Effector memory CD4-positive, alpha-beta T cell (primary cell): ENCODE results near the gene SLC35E2B.
"Not testable (repeated sequence)": the region's sequence is repeated elsewhere in the genome, so short reads cannot be mapped to it uniquely, and the experiment has no call there.

ENCODE experiments used
- DNase-seq, 3 donors: peaks; one replicate each; pipeline ENCODE4 v3.0.0-alpha.2; 2020
- H3K27ac ChIP-seq: 2 replicates; pipeline ENCODE4 v1.7.0; 2013; ENCODE audit warnings: mild to moderate bottlenecking, low read length, moderate library complexity; ENCODE audit not compliant: insufficient read depth, poor library complexity, severe bottlenecking
- H3K27me3 ChIP-seq: replicated peaks from 2 replicates; pipeline ENCODE4 v1.7.0; 2013; ENCODE audit warnings: mild to moderate bottlenecking, low read length; ENCODE audit not compliant: insufficient read depth, control insufficient read depth, poor library complexity, severe bottlenecking
- H3K36me3 ChIP-seq: 2 replicates; pipeline ENCODE4 v1.7.0; 2013; ENCODE audit warnings: mild to moderate bottlenecking, low read length, moderate library complexity; ENCODE audit not compliant: control insufficient read depth, insufficient read depth
- H3K4me1 ChIP-seq: 2 replicates; pipeline ENCODE4 v1.7.0; 2013; ENCODE audit warnings: low read length, mild to moderate bottlenecking; ENCODE audit not compliant: control insufficient read depth, insufficient read depth, poor library complexity, severe bottlenecking
- H3K4me3 ChIP-seq: 2 replicates; pipeline ENCODE4 v1.7.0; 2013; ENCODE audit warnings: low read length, low read depth, mild to moderate bottlenecking; ENCODE audit not compliant: insufficient read depth, poor library complexity, severe bottlenecking
- H3K9me3 ChIP-seq: 2 replicates; pipeline ENCODE4 v1.7.0; 2013; ENCODE audit warnings: mild to moderate bottlenecking, low read length, moderate library complexity; ENCODE audit not compliant: control insufficient read depth

Gene SLC35E2B

DNA sequence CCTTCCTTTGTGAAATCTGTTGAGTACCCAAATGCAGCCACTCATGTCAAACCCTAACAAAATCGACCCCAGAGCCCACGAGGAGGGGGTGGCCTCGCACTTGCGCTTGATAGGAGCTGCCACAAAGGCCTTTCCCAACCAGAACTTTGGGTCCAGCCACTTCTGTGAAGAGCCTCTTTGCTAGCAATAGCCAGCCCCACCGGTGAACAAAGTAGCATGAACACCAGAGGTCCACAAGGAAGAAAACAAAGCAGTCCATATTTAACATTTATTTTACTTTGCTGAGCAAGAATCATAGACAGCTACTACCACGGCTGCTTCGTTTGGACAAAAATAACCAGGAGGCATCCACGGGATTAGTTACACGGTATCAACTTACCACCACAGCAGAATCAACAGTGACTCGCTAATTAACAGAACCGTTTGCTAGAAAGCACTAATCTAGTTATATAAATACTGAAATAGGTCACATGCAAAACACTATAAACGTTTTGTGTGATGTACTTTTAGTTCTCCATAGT, 34.6 kb upstream of the SLC35E2B start:
- H3K27me3 ChIP-seq, DNase-seq, H3K4me3 ChIP-seq, H3K27ac ChIP-seq, H3K9me3 ChIP-seq: not testable (repeated sequence)
- peaks cover 13% of the 10 kb centered on the region for H3K36me3 ChIP-seq
- peaks cover 19% of the 10 kb centered on the region for H3K4me1 ChIP-seq

DNA sequence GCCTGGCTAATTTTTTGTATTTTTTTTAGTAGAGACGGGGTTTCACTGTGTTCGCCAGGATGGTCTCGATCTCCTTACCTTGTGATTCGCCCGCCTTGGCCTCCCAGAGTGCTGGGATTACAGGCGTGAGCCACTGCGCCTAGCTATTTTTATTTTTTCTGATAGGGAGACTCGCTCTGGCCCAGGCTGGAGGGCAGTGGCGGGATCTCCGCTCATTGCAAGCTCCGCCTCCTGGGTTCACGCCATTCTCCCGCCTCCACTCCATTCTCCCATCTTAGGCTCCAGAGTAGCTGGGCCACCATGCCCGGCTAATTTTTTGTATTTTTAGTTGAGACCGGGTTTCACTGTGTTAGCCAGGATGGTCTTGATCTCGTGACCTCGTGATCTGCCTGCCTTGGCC, 33.5 kb upstream of the SLC35E2B start:
- not testable (repeated sequence) for DNase-seq, H3K36me3 ChIP-seq, H3K4me3 ChIP-seq, H3K27me3 ChIP-seq, H3K27ac ChIP-seq, H3K9me3 ChIP-seq
- peaks cover 19% of the 10 kb centered on the region for H3K4me1 ChIP-seq

DNA sequence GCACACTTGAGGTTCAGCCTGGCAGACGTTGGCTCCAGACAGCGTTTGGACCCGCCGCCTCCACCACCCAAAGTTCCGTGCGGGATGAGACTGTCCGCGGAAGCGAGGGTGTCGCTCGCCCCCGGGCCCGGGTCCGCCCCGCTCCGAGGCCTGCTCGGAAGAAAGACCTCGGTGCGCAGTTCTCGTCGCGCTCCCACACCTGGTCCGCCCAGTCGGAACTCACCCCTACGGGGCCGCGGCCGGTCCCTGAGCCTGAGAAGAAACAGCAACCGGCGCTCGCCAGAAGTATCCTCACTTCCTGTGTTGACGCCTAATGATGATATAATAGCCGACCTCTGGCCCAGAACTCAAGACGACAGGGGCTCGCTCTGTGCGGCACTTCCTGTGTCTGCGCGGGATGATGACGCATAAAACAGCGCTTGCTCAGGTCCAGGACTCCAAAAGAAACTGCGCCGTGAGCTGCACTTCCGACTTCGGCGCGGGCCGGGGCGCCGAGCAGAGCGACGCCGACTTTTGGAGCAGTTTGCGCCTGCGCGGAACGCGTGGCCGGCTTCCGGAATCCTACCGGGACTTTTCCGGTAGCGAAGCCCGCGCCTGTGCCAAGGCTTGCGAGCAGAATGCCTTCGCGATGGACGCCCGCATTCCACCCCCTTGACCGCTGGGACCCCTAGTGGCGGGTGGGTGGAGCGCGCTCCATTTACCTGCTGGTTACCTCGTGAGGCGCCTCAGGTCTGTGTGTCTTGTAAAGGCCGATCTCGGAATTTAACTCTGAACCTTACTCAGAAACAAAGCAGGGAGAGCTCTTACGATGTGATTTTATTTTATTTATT, 31.7 kb upstream of the SLC35E2B start, which contains the start of gene CDK11A:
Gene CDK11A (minus strand): TSS at position 323 of the 830 bp plus-strand sequence. CDS start 1,539 bp downstream, outside the sequence.
- peak within 1 kb of the TSS; percentile 80 for H3K4me3 ChIP-seq
- DNase-seq, result peak; percentile 97 to 100 (median 98)

DNA sequence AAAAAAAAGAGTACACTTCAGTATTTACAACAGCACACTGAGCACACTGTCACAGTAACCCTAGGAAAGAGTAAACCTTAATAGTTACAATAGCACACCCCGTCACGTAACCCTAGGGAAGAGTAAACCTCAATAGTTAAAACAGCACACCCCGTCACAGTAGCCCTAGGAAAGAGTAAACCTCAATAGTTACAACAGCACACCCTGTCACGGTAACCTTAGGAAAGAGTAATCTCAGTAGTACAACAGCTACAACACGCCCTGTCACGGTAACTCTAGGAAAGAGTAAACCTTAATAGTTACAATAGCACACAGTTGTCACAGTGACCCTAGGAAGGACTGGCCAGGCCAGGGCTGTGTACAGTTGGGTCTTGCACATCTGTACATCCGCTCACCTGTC, 28.6 kb upstream of the SLC35E2B start:
- Histone ChIP-seq H3K9me3 (no peaks in the 10 kb centered on the region), H3K27me3 (no peaks in the 10 kb centered on the region), H3K4me3 (no peak overlapping the region), H3K27ac (no peak overlapping the region), H3K4me1 (no peaks in the 10 kb centered on the region), H3K36me3 (peaks cover 28% of the 10 kb centered on the region)
- DNase-seq, result no peak

More for the DNA sequence above, 31.7 kb upstream of the SLC35E2B start, which contains the start of gene CDK11A:
- H3K27ac ChIP-seq, result peak within 1 kb of the TSS; percentile 84
- H3K4me1 ChIP-seq, result peaks cover 12% of the 10 kb centered on the region
- not testable (repeated sequence) for H3K27me3 ChIP-seq, H3K9me3 ChIP-seq
- H3K36me3 ChIP-seq, result peaks cover 17% of the 10 kb centered on the region

DNA sequence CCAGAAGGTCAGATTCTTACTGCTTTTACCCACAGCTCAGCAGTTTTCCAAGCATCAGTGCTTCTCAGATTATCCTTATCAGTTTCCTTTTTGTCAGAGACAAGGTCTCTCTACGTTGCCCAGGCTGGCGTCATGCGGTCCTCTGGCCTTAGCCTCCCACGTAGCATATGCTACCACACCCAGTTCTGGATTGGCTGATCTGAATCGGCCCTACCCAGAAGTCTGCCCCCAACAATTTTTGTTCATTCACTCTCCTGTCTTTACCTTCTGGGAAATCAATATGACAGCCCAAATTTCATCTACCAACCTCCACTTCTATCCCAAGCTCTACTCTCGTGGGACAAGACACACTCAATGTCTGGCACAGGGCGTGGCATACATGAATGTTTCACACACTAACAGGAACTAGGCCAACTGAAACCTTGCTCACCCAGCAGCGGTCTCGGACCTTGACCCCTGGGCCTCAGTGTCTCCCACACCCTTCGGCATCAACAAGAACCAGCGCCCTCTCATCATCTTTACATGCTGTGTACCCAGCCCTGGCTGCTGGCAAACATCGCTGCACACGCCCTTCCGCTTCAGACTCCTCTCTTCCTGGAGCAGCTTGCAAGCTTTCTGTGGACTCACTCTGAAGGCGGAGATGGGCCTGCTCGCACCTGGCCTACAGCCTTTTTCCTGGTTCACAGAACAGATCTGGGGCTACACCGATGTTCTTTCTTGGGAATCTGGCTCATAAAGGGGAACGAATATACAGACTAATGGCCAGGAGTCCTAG, 22.7 kb upstream of the SLC35E2B start:
- DNase-seq, H3K9me3 ChIP-seq, H3K4me1 ChIP-seq, H3K4me3 ChIP-seq, H3K27ac ChIP-seq, H3K27me3 ChIP-seq: not testable (repeated sequence)
- H3K36me3 ChIP-seq, result peaks cover 24% of the 10 kb centered on the region

DNA sequence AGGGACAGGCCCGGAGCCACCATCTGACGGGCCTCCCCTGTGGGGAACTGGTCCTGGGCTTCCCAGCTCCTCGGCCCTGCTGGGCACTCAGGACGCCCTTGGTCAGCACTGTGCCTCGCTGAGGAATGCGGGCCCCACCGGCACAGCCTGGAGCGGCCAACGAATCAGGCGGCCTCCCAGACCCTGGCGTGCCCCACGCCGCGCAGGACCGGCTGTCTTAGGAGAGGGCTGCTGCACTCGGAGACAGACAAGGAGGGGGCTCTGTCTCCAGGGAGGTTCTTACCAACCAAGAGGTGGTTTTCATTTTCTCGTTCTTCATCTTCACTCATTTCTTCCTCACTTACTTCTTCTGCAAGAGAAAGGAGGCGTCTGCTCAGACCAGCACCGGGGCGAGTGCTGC, 15.3 kb upstream of the SLC35E2B start:
- not testable (repeated sequence) for H3K9me3 ChIP-seq, H3K4me3 ChIP-seq, H3K27me3 ChIP-seq, DNase-seq, H3K27ac ChIP-seq, H3K4me1 ChIP-seq
- peaks cover 12% of the 10 kb centered on the region for H3K36me3 ChIP-seq

DNA sequence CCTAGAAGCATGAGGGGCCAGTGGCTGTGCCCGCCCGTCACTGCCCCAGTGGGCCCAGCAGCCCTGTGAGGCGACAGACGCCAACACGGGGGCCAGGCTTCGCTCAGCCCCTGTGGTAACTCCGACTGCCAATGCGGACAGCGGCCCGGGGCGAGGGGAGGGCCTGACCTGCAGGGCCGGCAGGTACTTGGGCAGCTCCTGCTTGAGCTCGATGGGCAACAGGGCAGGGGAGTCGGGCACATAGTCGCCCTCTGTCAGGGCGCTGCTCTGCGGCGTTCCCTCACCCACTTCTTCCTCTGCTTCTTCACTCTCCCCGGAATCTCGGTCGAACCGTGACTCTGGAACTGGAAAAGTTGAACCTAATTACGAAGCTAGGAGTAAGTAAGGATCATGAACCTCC, 14.6 kb upstream of the SLC35E2B start:
- not testable (repeated sequence) for DNase-seq, H3K4me3 ChIP-seq, H3K4me1 ChIP-seq, H3K9me3 ChIP-seq, H3K27ac ChIP-seq, H3K27me3 ChIP-seq
- peaks cover 12% of the 10 kb centered on the region for H3K36me3 ChIP-seq

DNA sequence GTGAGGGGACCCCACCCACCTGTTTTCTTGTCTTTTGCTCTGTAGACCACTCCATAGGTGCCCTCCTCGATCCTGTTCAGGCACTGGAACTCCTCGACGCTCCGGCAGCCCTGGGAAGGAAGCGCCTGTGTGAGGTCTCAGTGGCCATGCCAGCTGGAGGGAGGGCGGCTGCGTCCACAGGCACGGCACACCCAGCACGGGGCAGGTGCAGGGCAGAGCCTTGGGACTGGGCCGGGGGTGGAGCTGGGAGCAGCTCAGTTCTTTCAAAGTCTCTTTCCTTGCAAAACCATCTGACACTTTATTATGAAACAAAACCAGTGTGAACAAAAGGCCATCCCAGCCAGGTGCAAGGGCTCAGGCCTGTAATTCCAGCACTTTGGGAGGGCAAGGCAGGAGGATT, 13.0 kb upstream of the SLC35E2B start:
- not testable (repeated sequence) for H3K27me3 ChIP-seq, H3K9me3 ChIP-seq, H3K4me3 ChIP-seq, H3K4me1 ChIP-seq, DNase-seq, H3K27ac ChIP-seq
- H3K36me3 ChIP-seq, result peaks cover 12% of the 10 kb centered on the region

DNA sequence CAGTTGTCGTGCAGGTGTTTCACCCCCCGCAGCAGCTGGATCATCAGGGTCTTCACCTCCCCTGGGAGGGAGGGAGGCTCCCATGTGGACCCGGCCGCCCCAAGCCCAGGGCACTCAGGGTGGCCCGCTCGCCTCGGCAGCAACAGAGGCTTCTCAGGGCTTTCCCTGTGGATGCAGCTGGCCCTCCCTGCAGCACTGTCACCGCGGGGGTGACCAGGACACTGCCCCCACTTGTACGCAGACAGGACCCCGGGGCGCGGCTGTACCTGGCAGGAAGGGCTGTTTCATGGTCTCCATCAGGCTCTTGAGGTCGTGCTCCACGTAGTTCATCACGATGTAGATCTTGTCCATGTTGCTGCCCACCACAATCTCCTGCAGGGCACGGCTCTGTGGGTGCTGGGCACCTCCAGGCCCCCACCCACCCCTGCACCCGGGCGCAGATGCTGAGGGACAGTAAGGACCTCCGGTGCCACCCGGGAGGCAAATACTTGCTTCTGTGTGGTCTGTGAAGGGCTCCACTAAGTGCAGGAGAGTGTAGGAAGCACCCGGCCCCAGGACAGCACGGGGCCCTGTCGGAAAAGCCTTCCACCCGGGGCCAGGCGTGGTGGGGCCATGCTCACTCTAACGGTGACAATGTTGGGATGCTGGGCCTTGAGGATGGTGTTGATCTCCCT, 11.8 kb upstream of the SLC35E2B start:
- H3K27ac ChIP-seq, H3K4me3 ChIP-seq, H3K9me3 ChIP-seq, DNase-seq, H3K4me1 ChIP-seq, H3K27me3 ChIP-seq: not testable (repeated sequence)
- peaks cover 12% of the 10 kb centered on the region for H3K36me3 ChIP-seq
